Body of pancreas (tissue), 4 donors: ENCODE data around the gene AVPR2.

Experiments used
- CTCF ChIP-seq, 7 experiments: fragments of 450-650 bp in 4 of 7; fragments of 200-600 bp in 3 of 7; sonication (generic) in 3 of 7; IDR thresholded peaks; one replicate each; pipeline ENCODE4 v1.5.1; 2016 to 2019; ENCODE audit warnings: antibody characterized with exemption in 7 of 7
- POLR2A ChIP-seq, 3 donors: fragments of 450-650 bp; IDR thresholded peaks; one replicate each; pipeline ENCODE4 v1.6.1; 2016; ENCODE audit warnings: antibody characterized with exemption in 3 of 3, mild to moderate bottlenecking in 2 of 3

GRCh38 chrX:153913211-153913610, 8.7 kb downstream of the AVPR2 start:
- no peak for TF ChIP-seq POLR2A (IDR thresholded peaks at IDR 0.05)
- TF ChIP-seq CTCF (IDR thresholded peaks at IDR 0.05) = no peak
